GM23338 (cell line): ENCODE measurements around the gene LARGE1.

ENCODE experiments used
- CREB1 ChIP-seq: fragments of 250-450 bp; sonication (Bioruptor Pico); IDR thresholded peaks from 2 replicates; pipeline ENCODE4 v1.5.0; 2020; ENCODE audit warnings: low read depth, mild to moderate bottlenecking, moderate library complexity
- CTCF ChIP-seq, 2 experiments: fragments of 200-600 bp in 1 of 2; sonication (generic) in 1 of 2; conservative IDR thresholded peaks; 2 replicates each; pipeline versions ENCODE4 v1.5.1 to v1.6.1; 2016 to 2017; ENCODE audit warnings: antibody characterized with exemption in 2 of 2, low read depth in 2 of 2, mild to moderate bottlenecking in 2 of 2, moderate library complexity in 1 of 2
- EZH2 ChIP-seq: fragments of 200-600 bp; sonication (generic); IDR thresholded peaks from one replicate; pipeline ENCODE4 v1.8.0; 2017; ENCODE audit warnings: antibody characterized with exemption, mild to moderate bottlenecking, low read depth; ENCODE audit not compliant: unreplicated experiment
- EZH2phosphoT487 ChIP-seq: fragments of 200-600 bp; sonication (generic); IDR thresholded peaks from one replicate; pipeline ENCODE4 v1.8.1; 2018; ENCODE audit warnings: antibody characterized with exemption; ENCODE audit not compliant: unreplicated experiment
- JUNB ChIP-seq: IDR thresholded peaks from one replicate; pipeline ENCODE4 v1.6.1; 2016; ENCODE audit warnings: antibody characterized with exemption; ENCODE audit not compliant: unreplicated experiment
- NANOG ChIP-seq: IDR thresholded peaks from 2 replicates; pipeline ENCODE4 v1.6.1; 2016; ENCODE audit warnings: antibody characterized with exemption, borderline replicate concordance
- POLR2AphosphoS5 ChIP-seq: IDR thresholded peaks from 2 replicates; pipeline ENCODE4 v1.6.1; 2016; ENCODE audit warnings: antibody characterized with exemption, low read depth
- REST ChIP-seq: IDR thresholded peaks from one replicate; pipeline ENCODE4 v1.6.1; 2018; ENCODE audit warnings: antibody characterized with exemption; ENCODE audit not compliant: unreplicated experiment
- STAT1 ChIP-seq: IDR thresholded peaks from one replicate; pipeline ENCODE4 v1.6.1; 2016; ENCODE audit warnings: antibody characterized with exemption; ENCODE audit not compliant: unreplicated experiment
- ZNF331 ChIP-seq: fragments of 250-450 bp; sonication (Bioruptor Pico); IDR thresholded peaks from 2 replicates; pipeline ENCODE4 v1.5.0; 2020; ENCODE audit warnings: low read depth, mild to moderate bottlenecking, moderate library complexity
- TF ChIP-seq, protein P1 (sequence below): IDR thresholded peaks from 2 replicates; pipeline ENCODE4 v1.6.1; 2016; ENCODE audit warnings: antibody characterized with exemption

DNA sequence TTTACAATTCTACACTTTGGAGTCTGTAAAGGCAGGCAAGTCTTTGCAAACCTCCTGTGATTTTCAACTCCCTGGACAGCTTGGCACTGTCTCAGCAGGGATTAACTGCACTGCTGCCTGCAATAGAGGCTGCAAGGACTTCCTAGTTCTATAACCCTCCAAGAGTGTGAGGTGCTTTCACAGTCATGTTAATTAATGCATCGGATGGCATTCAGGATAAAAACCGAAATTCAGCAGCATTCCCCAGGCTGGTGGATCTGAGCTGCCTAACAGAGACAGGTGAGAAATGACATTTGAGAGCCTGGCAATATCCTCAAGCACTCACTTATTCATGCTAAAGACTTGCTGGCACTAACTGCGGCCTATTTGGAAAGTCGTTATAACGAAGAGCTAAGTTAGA is 85.0 kb downstream of the LARGE1 start:
- TF ChIP-seq CTCF (conservative IDR thresholded peaks at IDR 0.05; ENCODE audit: low read depth in 2 of 2): no peak
- no peak for TF ChIP-seq EZH2phosphoT487
- no peak for TF ChIP-seq REST
- TF ChIP-seq ZNF331 (CRISPR knock-in tag): no peak
- no peak for TF ChIP-seq EZH2
- TF ChIP-seq POLR2AphosphoS5: no peak
- TF ChIP-seq, protein P1, sequence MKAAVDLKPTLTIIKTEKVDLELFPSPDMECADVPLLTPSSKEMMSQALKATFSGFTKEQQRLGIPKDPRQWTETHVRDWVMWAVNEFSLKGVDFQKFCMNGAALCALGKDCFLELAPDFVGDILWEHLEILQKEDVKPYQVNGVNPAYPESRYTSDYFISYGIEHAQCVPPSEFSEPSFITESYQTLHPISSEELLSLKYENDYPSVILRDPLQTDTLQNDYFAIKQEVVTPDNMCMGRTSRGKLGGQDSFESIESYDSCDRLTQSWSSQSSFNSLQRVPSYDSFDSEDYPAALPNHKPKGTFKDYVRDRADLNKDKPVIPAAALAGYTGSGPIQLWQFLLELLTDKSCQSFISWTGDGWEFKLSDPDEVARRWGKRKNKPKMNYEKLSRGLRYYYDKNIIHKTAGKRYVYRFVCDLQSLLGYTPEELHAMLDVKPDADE: no peak
- no peak for TF ChIP-seq NANOG
- no peak for TF ChIP-seq CREB1 (CRISPR knock-in tag)
- TF ChIP-seq JUNB: no peak
- no peak for TF ChIP-seq STAT1
